Fibroblast of pulmonary artery (primary cell): ENCODE measurements around the gene LTBP1.
"Not testable (repeated sequence)": the region's sequence is repeated elsewhere in the genome, so short reads cannot be mapped to it uniquely, and the experiment has no call there.

Experiments
- DNase-seq: peaks from one replicate; pipeline ENCODE4 v3.0.0-alpha.2; 2010; ENCODE audit warnings: low read depth
- H3K4me3 ChIP-seq: replicated peaks from 2 replicates; pipeline ENCODE4 v1.5.1; 2011; ENCODE audit warnings: low read depth, mild to moderate bottlenecking, control low read depth, low read length, moderate library complexity
- CTCF ChIP-seq: IDR thresholded peaks from 2 replicates; pipeline ENCODE4 v1.5.1; 2011; ENCODE audit warnings: mild to moderate bottlenecking, control low read depth, low read length, inconsistent platforms; ENCODE audit errors: missing control alignments

Gene LTBP1

DNA sequence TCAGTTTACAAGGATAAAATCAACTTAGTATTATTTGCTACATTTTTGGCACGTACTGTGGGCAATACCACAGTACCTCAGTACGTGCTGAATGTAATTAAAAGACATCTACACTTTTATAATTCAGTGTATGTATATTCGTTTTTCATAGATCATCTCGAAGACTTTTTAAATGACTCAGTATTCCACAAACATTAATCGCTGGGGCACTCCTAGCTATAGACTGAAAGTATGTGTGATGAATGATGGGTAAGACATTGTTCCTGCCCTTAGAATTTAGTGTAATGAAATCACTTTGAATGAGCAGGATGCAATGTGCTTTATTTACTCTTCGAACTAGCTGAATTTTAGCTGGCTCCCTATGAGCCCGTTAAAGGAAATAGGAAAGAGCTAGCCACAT is 284.1 kb downstream of the LTBP1 start:
- DNase-seq: no peak
- no peak overlapping the region for H3K4me3 ChIP-seq
- TF ChIP-seq CTCF: no peak

DNA sequence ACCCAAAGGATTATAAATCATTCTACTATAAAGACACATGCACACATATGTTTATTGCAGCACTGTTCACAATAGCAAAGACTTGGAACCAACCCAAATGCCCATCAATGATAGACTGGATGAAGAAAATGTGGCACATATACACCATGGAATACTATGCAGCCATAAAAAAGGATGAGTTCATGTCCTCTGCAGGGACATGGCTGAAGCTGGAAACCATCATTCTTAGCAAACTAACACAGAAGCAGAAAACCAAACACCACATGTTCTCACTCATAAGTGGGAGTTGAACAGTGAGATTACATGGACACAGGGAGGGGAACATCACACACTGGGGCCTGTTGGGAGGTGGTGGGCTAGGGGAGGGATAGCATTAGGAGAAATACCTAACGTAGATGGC is 288.8 kb downstream of the LTBP1 start:
- not testable (repeated sequence) for H3K4me3 ChIP-seq, DNase-seq

GRCh38 chr2:33236482-33237385 is 290.0 kb downstream of the LTBP1 start:
- DNase-seq: peak; percentile 73
- TF ChIP-seq CTCF: no peak
- no peak overlapping the region for H3K4me3 ChIP-seq

- no peak for TF ChIP-seq CTCF
- peak; percentile 90 for DNase-seq
- H3K4me3 ChIP-seq: no peak overlapping the region
These were observed 291.4 kb downstream of the LTBP1 start for GRCh38 chr2:33238111-33238510.

GRCh38 chr2:33240178-33240577 is 293.4 kb downstream of the LTBP1 start:
- no peak for TF ChIP-seq CTCF
- H3K4me3 ChIP-seq: no peak overlapping the region
- peak; percentile 71 for DNase-seq

DNA sequence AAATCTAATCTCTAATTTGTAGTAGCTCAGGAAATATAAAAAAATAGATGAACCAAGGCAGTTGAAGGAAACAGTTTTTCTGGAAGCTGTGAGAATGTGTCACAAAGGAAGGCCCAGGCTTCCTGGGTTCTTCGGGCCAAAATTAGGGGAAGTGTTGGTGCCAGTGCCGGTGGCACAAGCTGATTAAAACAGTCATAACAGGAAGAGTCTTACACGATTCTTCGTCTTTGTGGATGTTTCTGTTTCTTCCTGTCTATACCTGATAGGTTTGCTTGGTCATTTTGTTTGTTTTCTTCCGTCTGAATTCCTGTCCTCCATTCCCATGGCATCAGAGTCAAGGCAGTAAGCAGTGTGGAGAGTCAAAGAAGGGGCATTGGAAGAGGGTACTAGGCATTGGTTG is 294.3 kb downstream of the LTBP1 start:
- no peak for DNase-seq
- TF ChIP-seq CTCF: no peak
- no peak overlapping the region for H3K4me3 ChIP-seq

GRCh38 chr2:33241581-33241980 is 294.8 kb downstream of the LTBP1 start:
- peak; percentile 45 for DNase-seq
- no peak overlapping the region for H3K4me3 ChIP-seq
- no peak for TF ChIP-seq CTCF
